HG03139 (cell line): ENCODE results near the gene CD200.
"Not testable (repeated sequence)": the region's sequence is repeated elsewhere in the genome, so short reads cannot be mapped to it uniquely, and the experiment has no call there.

Experiments used
- ATAC-seq: cut with Tn5 transposase; IDR thresholded peaks from one replicate; pipeline ENCODE4 v1.9.1; 2021; ENCODE audit not compliant: unreplicated experiment

The CD200 gene

DNA sequence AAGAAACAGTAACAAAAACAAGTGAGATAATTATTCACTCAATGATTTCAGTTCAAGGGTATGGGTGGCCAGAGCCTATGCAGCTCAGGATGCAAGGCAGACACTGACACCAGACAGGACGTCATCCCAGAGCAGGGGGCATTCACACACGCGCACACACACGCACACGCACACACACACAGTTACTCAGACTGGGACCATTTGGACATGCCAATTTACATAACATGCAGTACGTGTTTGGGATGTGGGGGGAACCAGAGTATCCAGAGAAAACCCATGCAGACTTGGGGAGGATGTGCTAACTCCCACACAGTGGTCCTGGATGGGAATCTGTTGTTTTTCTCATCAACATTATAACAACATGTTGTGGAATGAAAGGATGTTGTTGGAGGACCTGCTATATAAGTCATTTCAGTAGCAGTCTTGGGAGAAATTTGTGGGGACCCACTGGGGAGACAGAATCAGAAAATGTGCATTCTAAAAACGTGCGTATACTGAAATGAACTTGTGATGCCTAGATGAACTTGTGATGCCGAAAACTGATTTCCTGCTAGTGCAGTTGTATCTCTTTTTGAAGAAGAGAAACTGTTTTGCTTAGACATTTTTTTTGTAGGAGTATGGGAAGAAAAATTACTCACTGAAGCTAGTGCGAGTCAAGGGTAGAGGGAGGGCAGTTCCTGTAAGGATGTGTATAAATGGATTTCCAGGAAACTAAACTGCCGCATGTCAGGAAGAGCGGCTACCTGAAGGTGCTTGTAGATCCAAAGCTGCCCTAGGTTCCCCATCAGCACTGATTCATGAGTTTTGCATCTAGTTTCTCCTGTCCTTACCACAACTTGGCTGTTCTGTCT, 25.2 kb downstream of the CD200 start:
- no peak for ATAC-seq

DNA sequence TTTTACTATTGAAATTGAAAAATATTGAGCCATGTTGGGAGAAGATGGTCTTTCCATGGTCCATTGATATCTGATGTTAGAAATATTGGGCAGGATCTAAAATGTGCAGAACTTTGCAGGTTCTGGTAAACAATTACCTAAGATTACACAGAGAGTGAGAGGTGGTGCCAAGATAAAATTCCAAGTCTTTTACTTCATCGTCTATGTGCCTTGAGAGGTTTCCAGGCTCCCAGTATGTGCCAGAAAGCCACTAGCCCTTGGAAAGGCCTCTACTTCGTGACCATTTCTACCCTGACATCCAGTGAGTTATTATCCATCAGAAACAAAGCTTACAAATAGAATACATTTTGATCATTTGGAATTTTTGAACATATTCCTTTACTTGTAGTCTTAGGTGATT, 27.6 kb downstream of the CD200 start:
- ATAC-seq, result no peak

DNA sequence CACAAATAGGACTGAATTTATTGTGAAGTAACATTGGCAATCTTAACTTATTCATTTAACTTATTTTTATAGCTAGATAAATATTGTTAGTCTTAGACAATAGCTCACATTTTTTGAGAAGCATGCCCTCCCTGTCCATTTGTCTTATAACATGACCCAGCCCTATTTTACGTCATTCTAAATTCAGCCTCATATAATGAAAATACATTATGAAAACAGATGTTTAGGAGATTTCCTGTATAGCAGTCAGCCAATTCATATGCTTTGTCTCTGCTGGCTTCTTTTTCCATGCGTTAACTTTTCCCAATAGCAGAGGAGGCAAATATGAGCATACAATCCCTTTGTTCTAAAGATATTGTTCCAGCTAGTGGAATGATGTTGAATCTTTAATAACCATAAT, 29.3 kb downstream of the CD200 start:
- ATAC-seq, result no peak

DNA sequence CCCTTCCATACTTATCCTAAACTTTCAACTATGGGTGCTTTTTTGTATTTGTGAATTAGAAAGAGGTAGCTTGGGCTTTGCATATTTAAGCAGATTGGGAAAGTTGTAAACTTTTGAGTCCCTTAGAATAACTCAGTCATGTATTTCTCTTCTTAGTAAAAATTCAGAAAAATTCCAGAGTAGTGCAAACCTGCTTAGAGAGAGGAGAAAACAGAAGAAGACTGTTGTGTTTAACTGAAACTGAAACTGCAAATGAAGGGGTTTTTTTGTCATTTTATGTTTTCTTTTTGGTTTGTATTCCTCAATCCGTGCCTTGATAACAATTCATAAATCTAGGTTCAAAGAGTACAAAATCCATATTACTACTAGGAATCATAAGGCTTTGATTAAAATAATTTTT, 31.3 kb downstream of the CD200 start:
- ATAC-seq, result peak; percentile 46

DNA sequence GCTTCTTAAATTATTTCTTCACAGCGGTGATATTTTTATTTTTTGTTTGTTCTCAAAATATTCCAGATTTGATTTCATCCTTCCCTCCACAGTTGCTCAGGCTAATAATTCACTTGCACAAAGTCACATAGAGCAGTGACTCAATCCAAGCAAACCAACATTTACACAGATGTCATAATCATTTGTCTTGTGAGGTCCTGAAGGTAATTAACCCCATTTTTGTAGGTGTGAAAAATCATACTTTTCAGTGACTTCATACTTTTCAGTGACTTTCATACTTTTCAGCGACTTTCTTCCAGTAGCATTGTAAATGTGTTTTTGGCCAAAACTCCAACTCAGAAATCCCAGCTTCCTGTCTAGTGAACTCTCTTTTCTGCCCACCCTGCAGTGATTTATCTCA, 32.1 kb downstream of the CD200 start:
- ATAC-seq, result no peak

DNA sequence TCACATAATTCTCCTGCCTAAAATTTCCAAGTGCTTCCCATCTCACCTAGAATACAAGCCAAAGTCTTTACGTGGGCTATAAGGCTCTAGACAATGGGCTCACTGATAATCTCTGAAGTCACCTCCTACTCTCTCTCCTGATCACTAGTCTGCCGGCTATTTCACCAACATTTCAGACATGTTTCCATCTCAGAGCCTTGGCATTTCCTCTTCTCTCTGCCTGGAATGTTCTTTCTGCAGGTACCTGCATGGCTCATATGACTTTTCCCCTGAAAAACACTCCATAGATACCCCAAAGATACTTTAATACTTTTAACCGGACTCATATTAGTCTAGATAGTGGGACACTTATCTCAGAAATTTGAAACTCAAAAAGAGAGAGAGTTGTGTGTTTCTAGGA, 32.7 kb downstream of the CD200 start:
- no peak for ATAC-seq

DNA sequence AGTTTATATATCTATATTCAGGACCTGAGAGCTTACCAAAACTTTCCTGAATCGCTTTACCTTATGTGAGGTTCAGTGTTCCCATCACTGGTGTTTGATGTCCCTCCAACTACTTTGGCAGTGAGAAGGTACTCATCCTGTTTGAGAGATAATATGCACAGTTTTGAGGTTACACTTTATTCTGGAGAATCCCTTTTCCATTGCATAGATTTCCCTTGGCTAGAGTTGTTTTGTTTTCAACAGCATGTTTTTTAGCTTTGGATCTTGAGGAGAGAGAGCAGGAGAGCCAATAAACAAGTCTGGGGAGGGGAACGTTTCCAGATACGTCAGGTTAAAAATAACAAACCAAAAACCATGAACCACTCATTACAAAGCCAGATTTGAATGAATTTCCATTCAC, 33.6 kb downstream of the CD200 start:
- ATAC-seq, result no peak

DNA sequence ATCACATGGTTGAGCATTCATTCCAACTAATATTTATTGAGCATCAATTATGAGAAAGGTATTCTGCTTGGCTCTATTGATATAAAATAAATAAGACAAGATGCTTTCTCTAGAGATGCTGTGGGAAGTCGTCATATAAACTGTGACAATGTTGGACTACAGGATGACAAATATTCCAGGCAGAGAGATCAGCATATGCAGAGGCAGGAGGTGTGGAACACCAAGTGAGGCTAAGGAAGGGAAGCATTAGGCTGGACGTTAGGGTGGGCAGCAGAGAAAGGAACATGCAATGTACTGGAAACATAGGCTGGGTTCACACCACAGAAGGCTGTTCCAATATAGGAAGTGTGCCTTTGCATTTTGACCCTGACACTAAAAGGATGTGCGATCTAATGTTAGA, 38.6 kb downstream of the CD200 start:
- ATAC-seq, result no peak

DNA sequence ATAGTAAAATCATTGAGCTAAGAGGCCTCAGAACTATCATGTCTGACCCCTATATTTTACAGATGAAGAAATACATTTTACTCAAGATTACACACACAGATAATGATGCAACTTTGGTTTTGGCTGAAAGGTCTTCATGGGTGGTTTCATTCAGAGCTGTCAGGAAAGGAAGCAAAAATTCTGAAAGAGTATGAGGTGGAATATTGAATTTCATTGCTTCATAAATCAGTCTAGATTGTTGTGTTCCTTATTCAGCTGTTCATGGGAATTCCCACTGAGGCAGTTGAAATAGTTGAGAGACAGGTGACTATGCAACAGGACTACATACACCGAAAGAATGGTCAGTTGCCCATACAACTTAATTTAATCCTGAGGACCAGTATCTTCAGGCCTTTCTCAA, 39.4 kb downstream of the CD200 start:
- no peak for ATAC-seq

DNA sequence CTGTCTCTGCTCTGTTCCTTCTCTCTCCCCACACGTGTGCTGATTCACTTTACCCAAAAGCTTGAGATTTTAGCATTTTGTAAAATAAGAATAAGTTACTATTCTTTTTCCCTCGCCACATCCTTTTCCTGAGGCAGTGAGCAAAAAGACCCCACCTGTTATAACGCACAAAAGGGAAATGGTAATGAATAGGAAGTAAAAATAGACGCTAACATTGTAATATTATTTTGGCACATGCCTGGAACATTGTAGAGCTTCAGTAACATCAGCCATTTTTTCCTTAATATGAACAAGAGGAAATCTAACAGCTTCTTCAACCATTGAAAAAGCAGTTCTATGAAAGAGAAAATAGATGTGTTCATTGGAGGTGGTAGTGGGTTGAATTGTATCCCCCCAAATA, 40.5 kb downstream of the CD200 start:
- no peak for ATAC-seq

DNA sequence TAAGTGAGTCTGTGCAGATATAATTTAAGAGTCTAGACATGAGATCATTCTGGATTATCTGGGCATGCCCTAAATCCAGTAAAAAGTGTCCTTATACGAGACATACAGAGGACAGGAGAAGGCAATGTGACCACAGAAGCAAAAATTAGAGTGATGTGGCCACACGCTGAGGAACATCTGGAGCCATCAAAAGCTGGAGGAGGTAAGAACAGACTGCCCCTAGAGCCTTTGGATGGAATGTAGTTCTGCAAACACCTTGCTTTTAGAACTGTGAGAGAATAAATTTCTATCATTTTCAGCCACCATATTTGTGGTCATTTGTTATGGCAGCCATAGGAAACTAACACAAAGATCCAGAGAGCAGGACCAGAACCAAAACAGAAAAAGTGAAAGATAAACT, 41.0 kb downstream of the CD200 start:
- ATAC-seq, result no peak

DNA sequence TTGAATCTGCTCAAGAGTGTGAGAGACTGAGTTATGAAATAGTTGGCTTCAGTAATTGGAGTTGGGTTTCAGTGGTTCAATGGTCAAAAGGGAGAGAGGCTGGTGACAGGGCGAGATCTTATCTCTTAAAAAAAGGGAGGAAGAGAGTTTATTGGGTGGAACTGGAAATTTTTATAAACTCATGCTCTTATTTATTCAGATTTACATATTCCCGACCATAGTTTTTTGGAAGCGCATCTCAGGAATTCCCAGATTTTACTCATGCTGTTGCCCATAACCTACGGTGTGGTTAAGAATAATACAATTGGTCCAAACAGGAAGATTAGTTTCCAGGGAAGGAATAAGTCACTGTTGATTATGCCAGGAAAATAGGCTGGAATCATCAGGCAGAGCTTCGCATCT, 41.4 kb downstream of the CD200 start:
- no peak for ATAC-seq

DNA sequence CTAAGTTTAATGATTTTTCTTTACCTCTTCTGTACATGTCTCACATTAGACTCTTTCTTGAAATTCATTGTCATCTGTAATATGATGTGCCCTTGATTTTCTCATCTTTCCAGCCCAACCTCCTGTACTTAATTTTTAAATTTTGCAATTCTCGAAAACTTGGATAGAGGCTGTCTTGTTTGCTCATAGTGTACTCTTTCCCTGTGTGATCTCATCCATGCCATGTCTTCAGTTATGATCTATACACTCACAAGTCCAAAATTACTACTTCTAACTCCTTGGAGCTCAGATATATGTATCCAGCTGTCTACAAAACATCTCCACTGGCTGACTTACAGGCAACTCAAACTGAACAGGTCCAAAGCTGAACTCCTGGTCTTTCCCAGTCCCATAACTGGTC, 42.2 kb downstream of the CD200 start:
- ATAC-seq, result no peak

DNA sequence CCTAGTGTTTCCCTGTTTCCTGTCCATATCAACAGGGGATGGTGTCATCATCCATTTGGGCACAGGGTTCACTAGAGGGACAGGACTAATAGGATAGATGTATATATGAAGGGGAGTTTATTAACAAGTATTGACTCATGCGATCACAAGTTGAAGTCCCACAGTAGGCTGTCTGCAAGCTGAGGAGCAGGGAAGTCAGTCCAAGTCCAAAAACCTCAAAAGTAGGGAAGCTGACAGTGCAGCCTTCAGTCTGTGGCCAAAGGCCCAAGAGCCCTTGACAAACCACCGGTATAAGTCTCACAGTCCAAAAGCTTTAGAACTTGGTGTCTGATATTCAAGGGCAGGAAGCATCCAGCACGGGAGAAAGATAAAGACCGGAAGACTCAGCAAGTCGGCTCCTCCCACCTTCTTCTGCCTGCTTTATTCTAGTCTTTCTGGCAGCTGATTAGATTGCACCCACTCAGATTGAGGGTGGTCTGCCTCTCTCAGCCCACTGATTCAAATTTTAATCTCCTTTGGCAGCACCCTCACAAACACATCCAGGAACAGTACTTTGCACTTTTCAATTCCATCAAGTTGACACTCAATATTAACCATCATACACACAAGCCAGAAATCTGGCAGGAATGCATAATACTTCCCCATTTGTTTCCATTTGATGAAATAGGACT, 43.4 kb downstream of the CD200 start:
- no peak for ATAC-seq

DNA sequence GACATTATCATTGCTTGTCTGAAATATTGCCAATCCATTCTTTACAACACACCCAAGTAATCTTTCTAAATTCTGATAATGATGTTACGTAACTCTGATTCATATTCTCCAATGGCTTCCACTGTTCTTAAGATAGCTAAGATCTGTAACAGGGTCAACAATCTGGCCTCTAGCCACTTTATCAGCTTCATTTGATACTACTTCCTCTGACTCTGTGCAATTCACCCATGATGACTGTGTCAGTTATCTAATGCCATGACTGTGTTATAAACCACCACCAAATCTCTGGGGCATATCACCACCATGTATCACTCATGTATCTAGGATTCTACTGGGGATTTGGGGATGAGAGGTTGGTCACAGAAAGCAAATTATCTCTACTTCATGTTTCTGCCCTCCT, 44.0 kb downstream of the CD200 start:
- ATAC-seq, result no peak

DNA sequence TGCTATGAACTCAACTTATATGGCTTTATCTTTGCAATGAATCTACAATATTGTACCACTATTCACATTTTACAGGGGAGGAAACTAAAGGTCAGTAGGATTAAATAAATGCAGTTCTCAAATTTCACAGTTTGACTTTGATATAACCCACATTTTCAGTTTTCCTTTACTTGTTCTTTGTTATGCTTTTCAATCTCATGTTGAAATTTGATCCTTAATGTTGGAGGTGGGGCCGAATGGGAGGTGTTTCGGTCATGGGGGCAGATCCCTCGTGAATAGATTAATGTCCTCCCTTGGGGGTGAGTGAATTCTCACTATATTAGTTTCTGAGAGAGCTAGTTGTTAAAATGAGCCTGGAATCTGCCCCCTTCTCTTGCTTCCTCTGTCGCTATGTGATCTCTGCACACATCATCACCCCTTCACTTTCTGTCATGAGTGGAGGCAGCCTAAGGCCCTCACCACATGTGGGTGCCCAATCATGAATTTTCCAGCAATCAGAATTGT, 44.7 kb downstream of the CD200 start:
- no peak for ATAC-seq

DNA sequence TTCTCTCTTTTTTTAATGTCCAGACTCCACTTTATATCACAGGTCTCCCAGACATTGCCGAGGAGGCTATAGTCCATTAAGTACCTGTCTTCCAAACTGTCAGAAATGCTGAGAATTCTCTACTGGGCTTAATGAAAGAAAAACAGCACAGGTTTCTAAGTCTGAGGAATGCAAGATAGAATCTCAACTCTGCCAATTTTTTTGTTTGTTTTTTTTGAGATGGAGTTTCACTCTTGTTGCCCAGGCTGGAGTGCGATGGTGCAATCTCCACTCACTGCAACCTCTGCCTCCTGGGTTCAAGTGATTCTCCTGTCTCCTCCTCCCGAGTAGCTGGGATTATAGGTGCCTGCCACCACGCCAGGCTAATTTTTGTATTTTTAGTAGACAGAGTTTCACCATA, 45.4 kb downstream of the CD200 start:
- ATAC-seq, result not testable (repeated sequence)

DNA sequence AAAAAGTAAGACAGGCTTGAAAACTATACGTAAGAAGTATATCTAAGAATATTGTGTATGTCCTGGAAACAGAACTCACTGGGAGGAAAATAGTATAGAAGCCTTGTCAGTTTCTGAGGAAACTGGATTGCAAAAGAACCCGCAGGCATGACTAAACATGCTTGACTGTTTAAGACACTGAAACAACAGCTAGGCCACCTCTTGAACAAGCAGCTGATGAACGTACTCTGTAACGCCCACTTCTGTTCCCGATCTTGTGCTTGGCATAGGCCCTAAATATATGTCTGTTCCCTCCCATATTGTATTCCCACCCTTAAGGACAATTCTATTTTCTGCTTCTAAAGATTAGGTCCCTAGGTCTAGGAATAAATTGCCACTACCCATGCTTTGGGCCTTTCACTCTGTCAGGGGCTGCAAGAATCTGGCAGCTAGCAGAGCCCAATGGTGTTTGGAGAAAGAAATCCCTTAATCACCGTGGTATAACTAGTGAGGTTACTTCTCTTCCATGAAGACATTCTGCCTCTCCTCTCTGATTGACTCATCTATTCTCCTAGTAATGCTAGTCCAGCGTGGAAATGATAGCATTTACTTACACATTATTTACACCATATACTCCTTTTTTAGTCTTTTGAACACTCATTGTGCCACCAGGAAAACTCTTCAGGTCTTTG, 46.2 kb downstream of the CD200 start:
- ATAC-seq, result no peak

DNA sequence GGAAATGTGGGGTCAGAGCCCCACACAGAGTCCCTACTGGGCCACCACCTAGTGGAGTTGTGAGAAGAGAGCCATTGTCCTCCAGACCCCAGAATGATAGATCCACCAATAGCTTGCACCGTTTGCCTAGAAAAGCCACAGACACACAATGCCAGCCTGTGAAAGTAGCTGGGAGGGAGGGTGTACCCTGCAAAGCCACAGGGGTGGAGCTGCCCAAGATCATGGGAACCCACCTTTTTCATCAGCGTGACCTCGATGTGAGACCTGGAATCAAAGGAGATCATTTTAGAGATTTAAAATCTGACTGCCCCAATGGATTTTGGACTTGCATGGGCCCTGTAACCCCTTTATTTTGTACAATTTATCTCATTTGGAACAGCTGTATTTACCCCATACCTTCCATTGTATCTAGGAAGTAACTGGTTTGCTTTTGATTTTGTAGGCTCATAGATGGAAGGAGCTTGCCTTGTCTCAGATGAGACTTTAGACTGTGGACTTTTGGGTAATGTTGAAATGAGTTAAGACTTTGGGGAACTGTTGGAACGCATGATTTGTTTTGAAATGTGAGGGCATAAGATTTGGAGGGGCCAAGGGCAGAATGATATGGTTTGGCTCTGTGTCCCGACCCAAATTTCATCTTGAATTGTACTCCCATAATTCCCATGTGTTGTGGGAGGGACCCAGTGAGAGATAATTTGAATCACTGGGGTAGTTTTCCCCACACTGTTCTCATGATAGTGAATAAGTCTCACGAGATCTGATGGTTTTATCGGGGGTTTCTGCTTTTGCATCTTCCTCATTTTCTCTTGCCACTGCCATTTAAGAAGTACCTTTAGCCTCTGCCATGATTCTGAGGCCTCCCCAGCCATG, 49.0 kb downstream of the CD200 start:
- ATAC-seq, result no peak

DNA sequence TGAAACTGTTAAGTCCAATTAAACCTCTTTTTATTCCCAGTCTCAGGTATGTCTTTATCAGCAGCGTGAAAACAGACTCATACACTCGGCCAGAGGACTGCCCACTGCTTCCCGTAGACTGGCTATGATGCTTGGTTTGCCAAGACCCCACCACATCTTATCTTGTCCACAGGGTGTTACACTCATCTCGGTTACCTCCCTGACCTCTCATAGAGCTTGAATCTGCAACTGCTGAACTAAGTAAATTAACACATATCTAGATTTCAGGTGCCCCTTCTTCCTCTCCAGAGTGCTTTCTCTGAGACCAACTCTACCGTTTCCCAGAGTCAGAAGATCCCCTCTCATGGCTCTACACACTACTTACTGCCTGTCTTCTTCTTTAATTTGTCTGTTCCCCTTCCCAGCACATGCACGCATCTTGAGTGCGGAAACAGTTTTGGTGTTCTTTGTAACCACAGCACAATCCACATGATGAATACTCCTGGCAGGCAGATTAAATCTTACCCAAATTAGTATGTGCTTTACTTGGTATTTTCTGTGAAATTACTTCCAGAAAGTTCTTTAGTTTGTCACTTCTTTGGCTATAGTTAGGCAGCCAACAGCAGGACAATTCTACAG, 49.7 kb downstream of the CD200 start:
- ATAC-seq, result no peak

DNA sequence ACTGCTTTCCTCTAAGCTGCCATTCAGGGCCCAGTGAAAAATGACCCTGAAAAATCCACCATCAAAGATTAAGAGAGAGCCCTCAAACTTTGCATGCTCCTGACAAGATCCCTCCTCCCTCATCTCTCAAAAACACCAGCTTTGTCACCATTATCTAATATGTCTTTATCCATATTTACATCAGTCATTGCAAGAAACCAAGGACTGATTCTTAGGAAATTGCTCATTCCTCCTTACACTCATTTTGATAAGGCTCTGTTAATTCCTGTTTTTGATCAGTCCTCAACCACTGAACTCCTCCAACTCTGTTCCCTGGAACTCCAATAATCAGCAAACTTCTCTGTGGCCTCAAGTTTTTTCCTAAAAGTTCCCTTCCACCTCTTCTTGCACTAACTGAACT, 51.8 kb downstream of the CD200 start:
- ATAC-seq, result no peak
